Neural progenitor cell (in vitro differentiated cells): ENCODE measurements around the gene MYCN.

Experiments
- EZH2 ChIP-seq: fragments of 200-600 bp; sonication (generic); IDR thresholded peaks from 2 replicates; pipeline ENCODE4 v1.6.1; 2017; ENCODE audit warnings: antibody characterized with exemption, mild to moderate bottlenecking, moderate library complexity
- TF ChIP-seq, protein P1 (sequence below): fragments of 200-600 bp; sonication (generic); IDR thresholded peaks from 2 replicates; pipeline ENCODE4 v1.5.1; 2017; ENCODE audit warnings: antibody characterized with exemption, mild to moderate bottlenecking

DNA sequence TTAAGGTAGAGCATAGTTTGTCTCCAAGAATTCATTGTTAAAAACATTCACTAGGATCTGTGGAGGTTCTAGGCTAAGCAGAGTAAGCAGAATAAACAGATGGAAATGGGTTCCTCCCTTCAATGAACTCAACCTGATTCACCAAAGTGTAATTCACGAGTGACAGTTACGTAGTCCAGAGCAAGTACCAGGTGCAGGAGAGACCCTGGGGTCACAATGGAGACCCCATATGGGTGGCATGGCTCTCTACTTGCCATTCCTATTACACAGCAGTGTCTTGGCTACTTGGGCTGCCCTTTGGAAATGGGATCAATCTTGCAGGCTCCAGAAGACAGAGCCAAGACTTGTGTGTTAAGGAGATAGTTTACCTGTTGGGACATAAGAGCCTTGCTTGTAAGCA is 7.1 kb downstream of the MYCN start:
- TF ChIP-seq, protein P1, sequence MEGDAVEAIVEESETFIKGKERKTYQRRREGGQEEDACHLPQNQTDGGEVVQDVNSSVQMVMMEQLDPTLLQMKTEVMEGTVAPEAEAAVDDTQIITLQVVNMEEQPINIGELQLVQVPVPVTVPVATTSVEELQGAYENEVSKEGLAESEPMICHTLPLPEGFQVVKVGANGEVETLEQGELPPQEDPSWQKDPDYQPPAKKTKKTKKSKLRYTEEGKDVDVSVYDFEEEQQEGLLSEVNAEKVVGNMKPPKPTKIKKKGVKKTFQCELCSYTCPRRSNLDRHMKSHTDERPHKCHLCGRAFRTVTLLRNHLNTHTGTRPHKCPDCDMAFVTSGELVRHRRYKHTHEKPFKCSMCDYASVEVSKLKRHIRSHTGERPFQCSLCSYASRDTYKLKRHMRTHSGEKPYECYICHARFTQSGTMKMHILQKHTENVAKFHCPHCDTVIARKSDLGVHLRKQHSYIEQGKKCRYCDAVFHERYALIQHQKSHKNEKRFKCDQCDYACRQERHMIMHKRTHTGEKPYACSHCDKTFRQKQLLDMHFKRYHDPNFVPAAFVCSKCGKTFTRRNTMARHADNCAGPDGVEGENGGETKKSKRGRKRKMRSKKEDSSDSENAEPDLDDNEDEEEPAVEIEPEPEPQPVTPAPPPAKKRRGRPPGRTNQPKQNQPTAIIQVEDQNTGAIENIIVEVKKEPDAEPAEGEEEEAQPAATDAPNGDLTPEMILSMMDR: no peak
- no peak for TF ChIP-seq EZH2
